Stimulated activated CD8-positive, alpha-beta memory T cell treated with anti-CD3 and anti-CD28 coated beads, Interleukin-12 subunit alpha, Interleukin-12 subunit beta, amount 100 ng/mL, for 4 hours (primary cell): ENCODE measurements around the gene BAZ1B.
"Not testable (repeated sequence)": the region's sequence is repeated elsewhere in the genome, so short reads cannot be mapped to it uniquely, and the experiment has no call there.

Source experiments
- DNase-seq: peaks from one replicate; pipeline ENCODE4 v3.0.0-alpha.2; 2020; ENCODE audit warnings: low read depth

BAZ1B gene

DNA sequence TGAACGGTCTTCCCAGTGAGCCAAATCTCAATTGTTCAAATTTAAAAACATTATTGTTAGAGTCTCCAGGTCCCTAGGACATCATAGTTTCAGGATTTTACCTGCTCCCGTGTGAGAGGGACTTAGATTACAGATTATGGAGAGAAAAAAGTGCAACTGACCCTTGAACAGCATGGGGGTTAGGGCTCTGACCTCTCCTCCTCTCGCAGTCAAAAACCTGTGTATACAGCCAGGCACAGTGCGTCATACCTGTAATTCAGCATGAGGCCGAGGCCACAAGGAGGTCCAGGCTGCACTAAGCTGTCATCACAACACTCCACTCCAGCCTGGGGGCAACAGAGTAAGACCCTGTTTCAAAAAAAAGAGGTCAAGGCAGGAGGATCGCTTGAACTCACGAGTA, 25.5 kb downstream of the BAZ1B start:
- no peak for DNase-seq

DNA sequence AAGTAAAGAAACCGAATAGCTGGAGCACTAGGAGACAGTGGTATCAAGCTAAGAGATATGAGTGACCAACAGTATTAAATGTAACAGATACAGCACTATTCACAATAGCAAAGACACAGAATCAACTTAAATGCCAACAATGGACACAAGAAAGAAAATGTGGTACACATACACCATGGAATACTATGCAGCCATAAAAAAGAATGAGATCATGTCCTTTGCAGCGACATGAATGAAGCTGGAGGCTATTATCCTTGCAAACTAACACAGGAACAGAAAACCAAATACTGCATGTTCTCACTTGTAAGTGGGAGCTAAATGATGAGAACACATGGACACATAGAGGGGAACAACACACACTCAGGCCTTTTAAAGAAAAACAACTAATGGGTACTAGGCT, 26.6 kb downstream of the BAZ1B start:
- not testable (repeated sequence) for DNase-seq

DNA sequence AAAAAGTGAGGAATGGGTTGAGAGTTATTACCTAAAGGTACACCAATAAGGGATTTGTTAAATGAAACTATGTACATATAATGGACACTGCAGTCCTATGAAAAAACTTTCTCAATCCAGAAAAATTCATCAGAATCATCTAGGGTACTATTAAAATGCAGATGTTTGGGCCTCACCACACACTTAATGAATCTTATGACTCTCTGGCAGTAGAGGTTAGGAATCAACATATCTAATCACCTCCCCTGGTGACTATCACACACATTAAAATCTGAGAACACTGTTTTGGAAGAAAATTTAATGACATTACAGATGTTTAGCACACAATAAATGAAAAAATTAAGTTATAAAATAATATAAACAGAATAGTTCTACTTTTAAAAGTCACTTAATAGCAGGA, 32.1 kb downstream of the BAZ1B start:
- no peak for DNase-seq

DNA sequence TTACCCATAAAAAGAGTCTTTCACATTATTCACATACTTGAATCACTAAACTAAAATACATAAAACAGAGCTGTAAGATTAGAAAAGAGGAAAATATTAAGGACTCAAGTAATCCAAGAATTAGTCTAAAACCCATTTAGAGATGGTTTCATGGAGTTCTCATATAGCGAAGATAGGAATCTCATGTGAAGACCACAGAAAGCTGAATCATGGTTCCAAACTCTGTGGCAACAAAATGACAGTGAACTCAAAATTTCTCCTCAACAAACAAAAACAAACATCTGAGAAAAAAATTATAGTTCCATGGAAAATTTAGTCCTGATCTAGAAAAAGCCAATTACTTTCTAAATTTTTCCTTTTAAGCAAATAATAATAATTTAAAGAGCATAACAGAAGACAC, 34.6 kb downstream of the BAZ1B start:
- no peak for DNase-seq

DNA sequence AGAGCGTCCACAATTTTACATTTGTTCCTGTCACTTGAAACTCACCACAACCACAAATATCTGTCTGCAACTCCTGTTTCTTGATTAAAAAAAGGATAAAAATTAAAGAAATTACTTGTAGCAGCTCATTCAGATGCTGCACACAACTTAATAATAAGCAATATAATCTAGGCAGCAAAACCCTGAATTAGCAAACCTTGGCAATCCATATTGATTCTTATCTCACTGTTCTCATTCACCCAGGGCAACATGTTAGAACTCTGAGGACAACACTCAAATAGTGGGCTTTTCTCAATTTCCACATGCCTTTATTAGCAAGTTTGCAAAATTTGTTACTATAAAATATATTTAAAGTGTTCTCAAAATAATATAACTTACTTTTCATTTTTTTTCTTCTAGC, 38.9 kb downstream of the BAZ1B start:
- DNase-seq: no peak

DNA sequence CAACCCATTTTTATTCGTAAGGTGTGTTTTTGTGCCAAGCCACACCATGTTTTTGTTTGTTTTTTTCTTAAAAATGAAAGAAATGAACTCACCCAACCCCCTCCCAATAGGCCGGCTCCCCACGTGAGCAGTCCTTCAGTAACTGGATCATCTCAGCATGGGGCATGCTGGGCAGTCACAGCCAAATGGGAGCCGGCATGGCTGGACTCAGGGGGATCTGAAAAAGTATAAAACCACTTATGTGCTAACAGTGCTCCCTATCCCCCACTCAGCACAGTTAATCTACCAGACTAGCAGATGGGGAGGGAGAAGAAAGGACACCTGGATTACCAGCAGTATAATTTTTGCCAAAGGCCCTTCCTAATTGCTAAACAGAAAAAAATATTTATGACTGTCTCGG, 39.3 kb downstream of the BAZ1B start:
- DNase-seq: no peak

DNA sequence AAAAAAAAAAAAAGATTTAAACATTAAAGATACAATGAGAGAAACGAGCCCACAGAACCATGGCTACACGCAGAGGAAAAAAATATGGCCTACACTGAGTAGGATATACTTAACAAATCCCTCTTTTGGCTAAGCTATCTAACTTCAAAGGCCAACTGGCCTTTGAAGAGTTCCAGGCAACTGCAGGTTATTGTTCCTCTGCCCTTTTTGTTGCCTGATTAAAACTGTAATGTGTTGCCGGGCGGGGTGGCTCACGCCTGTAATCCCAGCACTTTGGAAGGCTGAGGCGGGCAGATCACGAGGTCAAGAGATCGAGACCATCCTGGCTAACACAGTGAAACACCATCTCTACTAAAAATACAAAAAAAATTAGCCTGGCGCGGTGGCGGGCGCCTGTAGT, 40.6 kb downstream of the BAZ1B start:
- not testable (repeated sequence) for DNase-seq

DNA sequence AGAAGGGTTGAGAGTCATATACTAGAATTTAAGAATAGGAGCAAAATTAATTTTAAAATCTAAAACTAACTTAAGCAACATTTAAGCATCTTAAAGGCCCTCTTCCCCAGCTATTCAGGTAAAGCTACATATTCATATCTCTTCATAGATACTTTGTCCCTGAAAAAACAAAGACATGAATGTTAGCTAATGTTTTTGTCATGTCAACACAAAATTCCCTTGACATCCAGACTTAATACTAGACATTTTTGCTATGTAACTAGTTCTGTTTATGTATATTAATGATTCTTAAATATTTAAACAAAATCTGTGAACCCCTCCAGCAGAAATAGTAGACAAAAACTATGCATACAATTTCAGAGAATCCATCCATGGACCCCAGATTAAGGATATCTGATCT, 43.5 kb downstream of the BAZ1B start:
- no peak for DNase-seq

DNA sequence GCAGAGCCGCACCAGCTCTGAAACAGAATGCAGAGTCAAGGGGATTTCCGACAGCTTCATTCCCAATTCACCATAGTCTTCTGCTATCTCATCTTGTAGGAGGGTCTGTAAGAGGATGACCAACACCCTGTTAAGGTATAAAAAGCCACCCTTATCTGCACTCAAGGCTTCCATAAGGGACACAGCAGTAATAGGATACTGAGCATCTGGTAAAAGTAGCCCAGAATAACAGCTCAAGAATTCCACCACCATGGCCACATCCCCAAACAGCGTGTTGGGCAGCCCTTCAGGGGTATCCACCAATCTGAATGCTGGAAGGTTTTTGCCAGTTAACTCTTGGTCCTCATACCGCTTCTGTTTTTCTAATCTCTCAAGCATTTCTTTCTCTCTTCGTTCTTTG, 44.7 kb downstream of the BAZ1B start:
- no peak for DNase-seq

DNA sequence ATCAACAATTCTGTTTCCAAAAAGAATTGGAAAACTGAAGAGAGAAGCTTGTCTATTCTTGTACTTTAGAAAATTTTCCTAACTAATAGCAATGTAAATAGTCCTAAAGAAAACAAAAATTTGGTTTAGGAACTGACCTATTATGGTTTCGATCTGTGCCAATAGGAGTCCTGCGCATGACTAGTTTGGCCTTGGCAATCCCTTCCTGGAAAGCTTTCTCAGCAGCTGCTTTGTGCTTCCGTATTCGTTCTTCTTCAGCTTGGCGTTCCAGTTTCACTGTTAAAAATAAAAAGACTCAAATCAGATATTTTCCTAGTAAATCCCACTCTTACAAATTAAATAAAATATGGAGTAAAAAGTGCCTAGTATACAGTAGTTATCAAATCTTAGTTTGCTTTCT, 51.9 kb downstream of the BAZ1B start:
- DNase-seq: no peak

DNA sequence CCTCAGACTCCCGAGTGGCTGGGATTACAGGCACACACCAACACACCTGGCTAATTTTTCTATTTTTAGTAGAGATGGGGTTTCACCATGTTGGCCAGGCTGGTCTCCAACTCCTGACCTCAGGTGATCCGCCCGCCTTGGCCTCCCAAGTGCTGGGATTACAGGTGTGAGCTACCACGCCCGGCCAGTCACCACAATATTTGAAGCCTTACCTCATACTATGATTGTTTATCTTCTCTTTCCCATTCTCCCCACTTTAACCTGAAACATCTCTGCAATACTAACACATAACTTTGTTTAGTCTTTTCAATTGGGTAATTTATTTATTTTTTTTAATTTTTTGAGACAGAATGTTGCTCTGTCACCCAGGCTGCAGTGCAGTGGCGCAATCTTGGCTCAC, 55.0 kb downstream of the BAZ1B start:
- not testable (repeated sequence) for DNase-seq

DNA sequence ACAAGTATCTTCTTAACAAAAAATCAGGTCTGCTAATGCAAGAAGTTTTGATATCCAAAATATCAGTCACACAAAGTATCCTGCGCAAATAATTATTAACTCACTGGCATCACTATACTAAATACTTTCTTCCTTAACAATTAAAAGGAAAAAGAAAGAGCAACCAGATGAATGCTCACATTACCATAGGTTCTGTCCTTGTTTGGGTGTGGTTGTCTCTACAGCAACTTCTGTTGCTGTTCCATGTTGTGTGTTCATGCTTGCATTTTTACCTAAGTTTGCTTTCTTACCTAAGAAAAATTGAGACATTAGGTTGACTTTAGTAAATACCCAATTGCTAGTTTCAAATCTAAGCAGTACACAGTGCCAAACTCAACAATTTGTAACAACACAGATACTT, 56.0 kb downstream of the BAZ1B start:
- DNase-seq: no peak

DNA sequence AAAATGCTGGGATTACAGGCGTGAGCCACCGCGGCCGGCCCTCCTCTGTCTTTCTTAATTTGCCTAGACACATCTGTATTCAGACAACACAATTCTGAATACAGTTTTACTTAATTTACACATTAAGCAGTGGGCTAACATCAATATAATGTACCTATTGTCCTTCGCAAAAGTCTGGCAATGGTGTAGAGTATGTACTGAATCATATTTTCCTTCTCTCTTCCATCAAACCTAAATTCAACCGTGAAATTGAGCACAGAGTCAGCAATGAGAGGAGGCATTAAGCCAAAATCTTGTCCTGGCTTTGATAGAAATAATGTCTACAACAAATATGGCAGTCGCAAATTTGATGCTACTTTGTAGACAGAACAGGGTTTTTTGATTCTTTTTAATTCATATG, 58.1 kb downstream of the BAZ1B start:
- DNase-seq: no peak

DNA sequence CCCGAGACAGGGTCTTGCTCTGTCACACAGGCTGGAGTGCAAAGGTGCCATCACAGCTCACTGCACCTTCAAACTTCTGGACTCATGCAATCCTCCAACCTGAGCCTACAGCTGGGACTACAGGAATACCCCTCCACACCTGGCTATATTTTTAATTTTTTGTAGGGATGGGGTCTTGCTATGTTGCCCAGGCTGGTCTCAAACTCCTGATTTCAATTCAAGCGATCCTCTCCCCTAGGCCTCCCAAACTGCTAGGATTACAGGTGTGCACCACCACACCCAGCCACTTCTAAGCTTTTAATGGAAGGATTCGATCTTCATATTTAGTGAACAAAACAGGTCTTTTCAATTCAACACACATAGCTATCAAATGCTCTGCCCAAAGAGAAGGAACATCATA, 58.8 kb downstream of the BAZ1B start:
- DNase-seq: no peak

DNA sequence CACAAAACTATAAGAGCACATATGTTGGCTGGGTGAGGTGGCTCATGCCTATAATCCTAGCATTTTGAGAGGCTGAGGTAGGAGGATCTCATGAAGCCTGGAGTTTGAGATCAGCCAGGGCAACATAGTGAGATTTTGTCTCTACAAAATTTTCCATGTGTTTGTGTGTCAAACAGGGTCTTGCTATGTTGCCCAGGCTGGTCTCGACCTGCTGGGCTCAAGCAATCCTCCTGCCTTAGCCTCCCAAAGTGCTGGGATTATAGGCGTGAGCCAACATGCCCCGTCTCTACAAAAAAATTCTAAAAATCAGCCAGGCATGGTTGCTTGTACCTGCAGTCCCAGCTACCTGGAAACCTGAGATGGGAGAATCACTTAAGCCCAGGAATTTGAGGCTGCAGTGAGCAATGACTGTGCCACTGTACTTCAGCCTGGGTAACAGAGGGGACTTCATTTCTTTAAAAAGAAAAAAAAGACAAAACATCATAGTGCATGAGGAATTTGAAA, 60.3 kb downstream of the BAZ1B start:
- DNase-seq: no peak

DNA sequence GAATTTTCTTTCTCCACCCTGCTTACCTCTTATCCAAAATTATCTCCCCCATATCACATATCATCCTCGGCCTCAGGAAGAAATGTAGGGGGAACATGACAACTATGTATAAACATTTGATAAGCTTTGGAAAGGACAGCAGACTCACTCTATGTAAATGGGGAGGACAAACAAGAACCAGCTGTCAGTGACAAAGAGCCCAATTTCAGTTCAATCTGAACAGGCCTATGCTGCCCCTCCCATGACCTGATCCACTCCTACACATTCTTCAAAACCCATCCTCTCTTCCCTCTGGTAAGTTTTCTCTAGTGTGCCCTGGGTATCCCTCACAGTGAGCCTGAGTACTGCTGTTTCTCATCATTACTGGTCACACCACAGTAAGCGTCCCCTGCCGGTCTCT, 67.7 kb downstream of the BAZ1B start:
- no peak for DNase-seq

DNA sequence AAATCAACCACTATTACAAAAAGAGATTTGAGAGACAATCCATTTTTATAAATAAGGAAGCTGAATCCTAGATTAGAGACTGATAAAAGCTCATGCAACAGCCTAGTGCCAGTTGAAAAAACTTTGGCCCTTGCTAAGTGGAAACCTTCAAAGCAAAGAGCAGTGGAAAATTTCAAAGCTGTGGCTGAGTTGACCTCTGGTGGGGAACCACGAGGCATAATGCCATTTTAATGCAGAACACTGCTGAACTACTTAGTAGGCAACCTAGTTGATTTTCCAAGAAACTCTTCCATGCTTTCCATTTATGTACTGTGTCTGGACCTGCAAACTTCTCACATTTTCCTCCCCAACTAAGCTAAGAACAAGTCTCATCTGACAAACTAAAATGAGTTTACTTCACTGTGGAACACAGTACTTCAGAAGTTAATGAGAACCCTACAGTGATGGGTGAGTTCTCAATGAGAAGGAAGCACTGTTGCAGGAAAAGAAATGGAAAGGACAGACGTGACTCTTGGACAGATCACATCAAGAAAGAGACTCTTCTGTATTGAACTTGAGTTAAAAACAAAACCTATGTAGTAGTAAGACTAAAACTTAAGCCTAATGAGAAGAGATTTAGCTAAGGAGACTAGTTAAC, 69.0 kb downstream of the BAZ1B start:
- DNase-seq: no peak

DNA sequence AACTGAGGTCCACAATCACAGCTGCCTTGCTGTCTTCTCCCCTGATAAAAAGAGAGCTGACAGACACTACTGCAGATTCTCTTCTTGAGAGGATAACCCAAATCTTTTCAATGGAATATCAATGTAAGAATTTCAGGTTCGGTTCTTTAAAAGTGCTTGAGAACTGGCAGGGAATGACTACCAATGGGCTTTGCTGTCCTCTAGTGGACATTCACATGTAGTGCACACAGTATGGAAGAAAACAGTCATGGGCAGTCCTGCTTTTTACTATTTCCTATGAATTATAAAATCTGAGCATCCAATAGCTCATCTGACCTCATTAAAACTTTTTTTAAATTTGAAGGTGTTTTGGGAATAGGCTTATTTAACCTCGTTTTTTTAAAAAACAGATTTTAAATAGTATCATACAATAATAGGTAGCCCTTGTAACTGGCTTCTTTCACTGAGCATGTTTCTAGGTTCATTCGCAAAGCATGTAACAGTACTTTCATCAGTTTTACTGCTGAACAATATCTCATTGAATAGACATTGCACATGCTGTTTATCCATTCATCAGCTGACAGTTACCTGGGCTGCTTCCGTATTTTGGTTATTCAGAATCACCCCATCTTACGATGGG, 70.2 kb downstream of the BAZ1B start:
- DNase-seq: no peak

DNA sequence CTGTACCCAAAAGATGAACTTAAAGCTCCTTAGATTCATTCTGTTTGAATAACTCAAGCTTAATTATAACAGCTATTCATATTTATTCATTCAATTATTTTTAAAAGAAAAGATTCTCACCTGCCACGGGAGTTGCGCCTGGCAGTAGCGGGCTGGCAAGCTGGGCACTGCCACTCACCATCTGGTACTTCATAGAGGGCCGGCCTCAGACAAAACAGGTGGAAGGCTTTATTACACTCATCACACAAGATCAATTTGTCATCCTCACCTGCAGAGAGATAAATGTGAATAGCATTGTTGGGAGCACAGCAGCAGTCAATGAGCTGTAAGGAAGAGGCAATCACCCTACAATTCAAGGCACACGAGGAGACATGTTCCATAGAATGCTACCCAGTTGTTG, 72.7 kb downstream of the BAZ1B start:
- no peak for DNase-seq

DNA sequence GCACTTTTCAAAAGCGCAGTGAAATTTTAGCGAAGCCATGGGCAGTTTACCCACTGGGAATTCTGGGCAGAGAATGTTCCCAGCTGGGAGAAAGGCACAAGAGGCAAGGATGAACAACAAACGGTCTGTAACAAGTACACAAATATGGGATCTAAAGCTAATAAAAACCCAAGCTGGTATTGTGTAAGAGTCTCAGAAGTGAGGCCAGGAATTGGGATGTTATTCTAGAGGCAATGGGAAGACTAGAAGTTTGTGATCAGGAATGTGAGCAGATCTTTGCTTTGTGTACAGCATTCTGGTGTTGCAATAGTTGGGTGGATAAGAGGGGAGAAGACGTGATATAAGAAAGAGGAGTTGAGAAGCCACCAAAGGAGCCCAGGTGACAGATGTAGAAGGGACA, 73.5 kb downstream of the BAZ1B start:
- no peak for DNase-seq

DNA sequence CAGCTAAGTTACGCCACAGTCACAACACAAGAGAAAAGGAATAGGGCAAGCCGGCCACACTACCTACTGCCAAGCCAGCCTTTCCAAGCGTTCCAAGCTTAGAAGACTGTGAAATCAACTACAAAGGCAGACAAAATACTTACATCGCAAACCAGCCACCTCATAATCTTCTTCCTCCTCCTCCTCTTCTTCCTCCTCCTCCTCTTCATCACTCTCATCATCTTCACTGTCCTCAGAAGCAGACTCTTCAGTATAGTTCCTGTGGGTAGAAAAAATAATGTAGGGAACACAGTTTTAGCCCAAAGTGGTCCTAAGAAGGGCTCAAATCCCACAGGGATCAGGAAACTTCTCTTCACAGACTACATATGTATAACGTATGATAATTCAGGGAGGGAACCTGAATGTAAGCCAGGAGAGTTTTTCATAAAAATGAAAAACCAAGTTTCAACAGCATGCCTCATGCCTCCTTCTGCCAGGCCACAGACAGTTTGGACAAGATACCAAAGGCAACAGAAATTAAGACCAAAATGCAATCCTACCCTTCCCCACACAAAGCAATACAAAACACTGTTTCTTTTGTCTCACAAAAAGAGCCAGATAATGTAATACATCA, 74.9 kb downstream of the BAZ1B start:
- DNase-seq: no peak

DNA sequence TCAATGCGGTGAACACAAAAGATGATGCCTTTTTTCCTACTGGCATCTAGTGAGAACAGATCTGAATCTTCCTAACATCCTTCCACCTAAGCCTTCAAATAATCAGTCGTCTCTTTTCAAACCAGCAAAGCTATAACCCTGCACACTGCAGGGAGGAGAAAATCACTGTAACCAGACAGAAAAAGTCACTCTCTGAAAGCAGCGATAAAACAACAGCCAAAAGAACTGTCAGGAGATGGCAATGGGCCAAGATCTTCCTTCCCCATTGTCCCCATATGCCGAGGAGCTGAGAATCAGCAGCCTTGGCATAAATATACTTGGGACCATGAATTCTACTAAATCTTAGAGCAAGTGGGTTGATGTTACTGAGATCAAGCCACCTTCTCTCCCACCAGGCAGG, 75.4 kb downstream of the BAZ1B start:
- DNase-seq: no peak

DNA sequence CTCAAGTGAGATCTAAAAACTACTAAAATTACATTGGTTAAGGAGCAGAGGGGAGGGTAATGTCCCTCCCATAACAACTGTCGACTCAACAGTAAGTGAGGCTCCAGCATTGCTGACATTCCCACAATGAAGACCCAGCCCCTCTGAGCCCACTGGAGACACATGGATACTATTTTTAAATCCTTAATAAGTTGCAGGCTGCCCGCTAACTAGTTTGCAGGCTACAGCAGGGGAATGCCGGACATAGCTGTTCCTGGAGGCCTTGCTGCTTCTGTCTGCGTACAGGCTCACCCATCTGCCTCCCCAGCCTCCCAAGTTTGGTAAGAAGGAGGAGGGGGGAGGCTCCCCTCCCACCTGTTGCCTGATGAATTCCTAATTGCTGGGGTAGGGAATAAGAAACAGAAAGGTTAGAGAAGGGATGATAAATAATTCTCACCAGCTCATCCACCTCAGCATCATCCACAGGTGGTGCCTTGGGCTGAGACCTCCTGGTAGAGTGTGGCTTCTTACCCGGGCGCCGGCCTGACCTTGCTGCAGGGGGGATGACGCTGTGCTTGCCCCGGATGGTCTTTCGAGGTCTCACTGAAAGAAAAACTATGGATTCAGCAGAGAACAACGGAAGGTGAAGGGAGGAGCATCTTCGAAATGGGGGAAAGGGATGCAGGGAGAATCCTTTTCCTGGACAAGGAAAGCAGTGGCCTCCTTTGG, 78.4 kb downstream of the BAZ1B start:
- DNase-seq: no peak
